ENCODE measurements around the gene RNLS.

DNA sequence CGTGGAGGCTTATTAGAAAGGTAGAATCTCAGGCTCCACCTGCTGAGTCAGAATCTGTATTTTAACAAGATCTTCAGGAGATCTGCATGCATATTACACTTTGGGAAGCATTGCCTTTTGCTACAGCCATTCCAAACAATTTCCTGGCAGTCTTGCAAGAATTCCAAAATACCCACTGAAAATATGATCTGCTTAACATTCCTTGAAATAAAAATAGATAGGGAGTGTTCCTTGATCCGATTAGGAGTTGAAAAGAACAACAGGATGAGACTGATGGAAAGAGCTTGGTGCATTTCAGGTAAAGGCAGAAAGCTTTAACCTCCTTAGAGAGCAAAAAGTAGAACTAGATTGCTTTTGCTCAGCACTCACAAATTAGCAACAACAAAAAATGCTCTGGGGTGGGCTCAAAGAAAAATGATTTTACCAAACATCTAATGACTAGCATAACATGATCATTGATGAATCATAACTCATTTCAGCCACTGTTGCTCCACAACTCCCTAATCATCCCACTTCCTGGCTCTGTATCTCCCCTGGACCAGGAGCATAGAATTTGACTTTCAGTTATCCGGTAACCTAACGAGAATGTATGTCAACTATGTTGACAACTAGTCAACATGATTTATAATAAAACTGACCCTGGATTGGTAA, 115.2 kb downstream of the RNLS start:
- TF ChIP-seq, protein P1, sequence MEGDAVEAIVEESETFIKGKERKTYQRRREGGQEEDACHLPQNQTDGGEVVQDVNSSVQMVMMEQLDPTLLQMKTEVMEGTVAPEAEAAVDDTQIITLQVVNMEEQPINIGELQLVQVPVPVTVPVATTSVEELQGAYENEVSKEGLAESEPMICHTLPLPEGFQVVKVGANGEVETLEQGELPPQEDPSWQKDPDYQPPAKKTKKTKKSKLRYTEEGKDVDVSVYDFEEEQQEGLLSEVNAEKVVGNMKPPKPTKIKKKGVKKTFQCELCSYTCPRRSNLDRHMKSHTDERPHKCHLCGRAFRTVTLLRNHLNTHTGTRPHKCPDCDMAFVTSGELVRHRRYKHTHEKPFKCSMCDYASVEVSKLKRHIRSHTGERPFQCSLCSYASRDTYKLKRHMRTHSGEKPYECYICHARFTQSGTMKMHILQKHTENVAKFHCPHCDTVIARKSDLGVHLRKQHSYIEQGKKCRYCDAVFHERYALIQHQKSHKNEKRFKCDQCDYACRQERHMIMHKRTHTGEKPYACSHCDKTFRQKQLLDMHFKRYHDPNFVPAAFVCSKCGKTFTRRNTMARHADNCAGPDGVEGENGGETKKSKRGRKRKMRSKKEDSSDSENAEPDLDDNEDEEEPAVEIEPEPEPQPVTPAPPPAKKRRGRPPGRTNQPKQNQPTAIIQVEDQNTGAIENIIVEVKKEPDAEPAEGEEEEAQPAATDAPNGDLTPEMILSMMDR (conservative IDR thresholded peaks at IDR 0.05; ENCODE audit: low read depth, low read length): no peak
- TF ChIP-seq, protein P2, sequence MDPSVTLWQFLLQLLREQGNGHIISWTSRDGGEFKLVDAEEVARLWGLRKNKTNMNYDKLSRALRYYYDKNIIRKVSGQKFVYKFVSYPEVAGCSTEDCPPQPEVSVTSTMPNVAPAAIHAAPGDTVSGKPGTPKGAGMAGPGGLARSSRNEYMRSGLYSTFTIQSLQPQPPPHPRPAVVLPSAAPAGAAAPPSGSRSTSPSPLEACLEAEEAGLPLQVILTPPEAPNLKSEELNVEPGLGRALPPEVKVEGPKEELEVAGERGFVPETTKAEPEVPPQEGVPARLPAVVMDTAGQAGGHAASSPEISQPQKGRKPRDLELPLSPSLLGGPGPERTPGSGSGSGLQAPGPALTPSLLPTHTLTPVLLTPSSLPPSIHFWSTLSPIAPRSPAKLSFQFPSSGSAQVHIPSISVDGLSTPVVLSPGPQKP (IDR thresholded peaks at IDR 0.05; ENCODE audit: borderline replicate concordance, low read depth, low read length): no peak
- TF ChIP-seq, protein P3, sequence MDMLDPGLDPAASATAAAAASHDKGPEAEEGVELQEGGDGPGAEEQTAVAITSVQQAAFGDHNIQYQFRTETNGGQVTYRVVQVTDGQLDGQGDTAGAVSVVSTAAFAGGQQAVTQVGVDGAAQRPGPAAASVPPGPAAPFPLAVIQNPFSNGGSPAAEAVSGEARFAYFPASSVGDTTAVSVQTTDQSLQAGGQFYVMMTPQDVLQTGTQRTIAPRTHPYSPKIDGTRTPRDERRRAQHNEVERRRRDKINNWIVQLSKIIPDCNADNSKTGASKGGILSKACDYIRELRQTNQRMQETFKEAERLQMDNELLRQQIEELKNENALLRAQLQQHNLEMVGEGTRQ (IDR thresholded peaks at IDR 0.05; ENCODE audit: low read depth, low read length): no peak
- TF ChIP-seq POLR2A (IDR thresholded peaks at IDR 0.05; ENCODE audit: low read depth, low read length): no peak
- no peak for TF ChIP-seq BHLHE40 (IDR thresholded peaks at IDR 0.05; ENCODE audit: low read depth, low read length)

All from IMR-90 (cell line).